Globus pallidus (tissue), 1 donor: ENCODE results near the gene PPFIA2.

Source experiments
- DNase-seq: peaks from one replicate; pipeline ENCODE4 v3.0.0-alpha.2; 2015; ENCODE audit warnings: low spot score

Gene PPFIA2

GRCh38 chr12:81546811-81547210 is 212.3 kb downstream of the PPFIA2 start:
- DNase-seq = no peak

- no peak for DNase-seq
These were observed 215.5 kb downstream of the PPFIA2 start for GRCh38 chr12:81543621-81544139.

GRCh38 chr12:81542065-81543010 is 216.8 kb downstream of the PPFIA2 start:
- DNase-seq = no peak

- DNase-seq = no peak
These were observed 218.0 kb downstream of the PPFIA2 start for GRCh38 chr12:81541121-81541520.

GRCh38 chr12:81539279-81539678 is 219.9 kb downstream of the PPFIA2 start:
- no peak for DNase-seq

- no peak for DNase-seq
These were observed 226.1 kb downstream of the PPFIA2 start for GRCh38 chr12:81533054-81533453.

- no peak for DNase-seq
These were observed 228.8 kb downstream of the PPFIA2 start for GRCh38 chr12:81530352-81530751.

- no peak for DNase-seq
These were observed 238.8 kb downstream of the PPFIA2 start for GRCh38 chr12:81520064-81520945.

- DNase-seq = no peak
These were observed 240.5 kb downstream of the PPFIA2 start for GRCh38 chr12:81518638-81519037.

- no peak for DNase-seq
These were observed 241.9 kb downstream of the PPFIA2 start for GRCh38 chr12:81517296-81517695.

- no peak for DNase-seq
These were observed 256.0 kb downstream of the PPFIA2 start for GRCh38 chr12:81502912-81503695.

GRCh38 chr12:81500788-81501187 is 258.4 kb downstream of the PPFIA2 start:
- no peak for DNase-seq

GRCh38 chr12:81499809-81500208 is 259.3 kb downstream of the PPFIA2 start:
- no peak for DNase-seq

- DNase-seq = no peak
These were observed 266.9 kb downstream of the PPFIA2 start for GRCh38 chr12:81492131-81492720.

GRCh38 chr12:81472934-81473333 is 286.2 kb downstream of the PPFIA2 start:
- no peak for DNase-seq

- no peak for DNase-seq
These were observed 288.2 kb downstream of the PPFIA2 start for GRCh38 chr12:81470923-81471322.

GRCh38 chr12:81468206-81468605 is 290.9 kb downstream of the PPFIA2 start:
- DNase-seq = peak; percentile 20

GRCh38 chr12:81465876-81466275 is 293.3 kb downstream of the PPFIA2 start:
- no peak for DNase-seq

GRCh38 chr12:81465191-81465590 is 294.0 kb downstream of the PPFIA2 start:
- no peak for DNase-seq

- DNase-seq = no peak
These were observed 298.0 kb downstream of the PPFIA2 start for GRCh38 chr12:81461163-81461562.
